ENCODE measurements around the gene LIN7B. TPM values are rescaled to one million over a fixed set of nuclear protein-coding genes. Genes with fewer than 3 reads are reported as not detected.
A peak's percentile ranks its signal among the peaks of the same experiment; 100 is the strongest.

LIN7B gene
- total and polyA plus RNA-seq, 9 of the 15 experiments (the other 6 are each of a cell fraction or from before 2014, with no cell fraction given), result 0.89 to 15.7 (median 4.0) TPM

GRCh38 chr19:49119411-49120324, 5.5 kb downstream of the LIN7B start, which contains the start of gene PPFIA3 (continued):
- TF ChIP-seq, protein P1, sequence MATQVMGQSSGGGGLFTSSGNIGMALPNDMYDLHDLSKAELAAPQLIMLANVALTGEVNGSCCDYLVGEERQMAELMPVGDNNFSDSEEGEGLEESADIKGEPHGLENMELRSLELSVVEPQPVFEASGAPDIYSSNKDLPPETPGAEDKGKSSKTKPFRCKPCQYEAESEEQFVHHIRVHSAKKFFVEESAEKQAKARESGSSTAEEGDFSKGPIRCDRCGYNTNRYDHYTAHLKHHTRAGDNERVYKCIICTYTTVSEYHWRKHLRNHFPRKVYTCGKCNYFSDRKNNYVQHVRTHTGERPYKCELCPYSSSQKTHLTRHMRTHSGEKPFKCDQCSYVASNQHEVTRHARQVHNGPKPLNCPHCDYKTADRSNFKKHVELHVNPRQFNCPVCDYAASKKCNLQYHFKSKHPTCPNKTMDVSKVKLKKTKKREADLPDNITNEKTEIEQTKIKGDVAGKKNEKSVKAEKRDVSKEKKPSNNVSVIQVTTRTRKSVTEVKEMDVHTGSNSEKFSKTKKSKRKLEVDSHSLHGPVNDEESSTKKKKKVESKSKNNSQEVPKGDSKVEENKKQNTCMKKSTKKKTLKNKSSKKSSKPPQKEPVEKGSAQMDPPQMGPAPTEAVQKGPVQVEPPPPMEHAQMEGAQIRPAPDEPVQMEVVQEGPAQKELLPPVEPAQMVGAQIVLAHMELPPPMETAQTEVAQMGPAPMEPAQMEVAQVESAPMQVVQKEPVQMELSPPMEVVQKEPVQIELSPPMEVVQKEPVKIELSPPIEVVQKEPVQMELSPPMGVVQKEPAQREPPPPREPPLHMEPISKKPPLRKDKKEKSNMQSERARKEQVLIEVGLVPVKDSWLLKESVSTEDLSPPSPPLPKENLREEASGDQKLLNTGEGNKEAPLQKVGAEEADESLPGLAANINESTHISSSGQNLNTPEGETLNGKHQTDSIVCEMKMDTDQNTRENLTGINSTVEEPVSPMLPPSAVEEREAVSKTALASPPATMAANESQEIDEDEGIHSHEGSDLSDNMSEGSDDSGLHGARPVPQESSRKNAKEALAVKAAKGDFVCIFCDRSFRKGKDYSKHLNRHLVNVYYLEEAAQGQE (IDR thresholded peaks at IDR 0.05; ENCODE audit: borderline replicate concordance), result peak; percentile 99
- TF ChIP-seq, protein P1 (CRISPR knock-in tag; IDR thresholded peaks at IDR 0.05; ENCODE audit: low read depth), result peak; percentile 98
- TF ChIP-seq ETS2 (tag; IDR thresholded peaks at IDR 0.05; ENCODE audit: borderline replicate concordance, poor library complexity, severe bottlenecking), result no peak
- TF ChIP-seq NRF1 (conservative IDR thresholded peaks at IDR 0.05 in 1 of 2, IDR thresholded peaks at IDR 0.05 in 1 of 2), result peak; percentile 43 to 53; a peak in 3 of 4 replicates
- TF ChIP-seq SAP30 (IDR thresholded peaks at IDR 0.05; ENCODE audit: borderline replicate concordance, insufficient read depth, low read depth, low read length, poor library complexity, severe bottlenecking), result peak; percentile 92
- TF ChIP-seq FOSL1 (tag; conservative IDR thresholded peaks at IDR 0.05), result 0 out of 2 replicates have a peak, but pooled peaks have one; percentile 8
- TF ChIP-seq, protein P2, sequence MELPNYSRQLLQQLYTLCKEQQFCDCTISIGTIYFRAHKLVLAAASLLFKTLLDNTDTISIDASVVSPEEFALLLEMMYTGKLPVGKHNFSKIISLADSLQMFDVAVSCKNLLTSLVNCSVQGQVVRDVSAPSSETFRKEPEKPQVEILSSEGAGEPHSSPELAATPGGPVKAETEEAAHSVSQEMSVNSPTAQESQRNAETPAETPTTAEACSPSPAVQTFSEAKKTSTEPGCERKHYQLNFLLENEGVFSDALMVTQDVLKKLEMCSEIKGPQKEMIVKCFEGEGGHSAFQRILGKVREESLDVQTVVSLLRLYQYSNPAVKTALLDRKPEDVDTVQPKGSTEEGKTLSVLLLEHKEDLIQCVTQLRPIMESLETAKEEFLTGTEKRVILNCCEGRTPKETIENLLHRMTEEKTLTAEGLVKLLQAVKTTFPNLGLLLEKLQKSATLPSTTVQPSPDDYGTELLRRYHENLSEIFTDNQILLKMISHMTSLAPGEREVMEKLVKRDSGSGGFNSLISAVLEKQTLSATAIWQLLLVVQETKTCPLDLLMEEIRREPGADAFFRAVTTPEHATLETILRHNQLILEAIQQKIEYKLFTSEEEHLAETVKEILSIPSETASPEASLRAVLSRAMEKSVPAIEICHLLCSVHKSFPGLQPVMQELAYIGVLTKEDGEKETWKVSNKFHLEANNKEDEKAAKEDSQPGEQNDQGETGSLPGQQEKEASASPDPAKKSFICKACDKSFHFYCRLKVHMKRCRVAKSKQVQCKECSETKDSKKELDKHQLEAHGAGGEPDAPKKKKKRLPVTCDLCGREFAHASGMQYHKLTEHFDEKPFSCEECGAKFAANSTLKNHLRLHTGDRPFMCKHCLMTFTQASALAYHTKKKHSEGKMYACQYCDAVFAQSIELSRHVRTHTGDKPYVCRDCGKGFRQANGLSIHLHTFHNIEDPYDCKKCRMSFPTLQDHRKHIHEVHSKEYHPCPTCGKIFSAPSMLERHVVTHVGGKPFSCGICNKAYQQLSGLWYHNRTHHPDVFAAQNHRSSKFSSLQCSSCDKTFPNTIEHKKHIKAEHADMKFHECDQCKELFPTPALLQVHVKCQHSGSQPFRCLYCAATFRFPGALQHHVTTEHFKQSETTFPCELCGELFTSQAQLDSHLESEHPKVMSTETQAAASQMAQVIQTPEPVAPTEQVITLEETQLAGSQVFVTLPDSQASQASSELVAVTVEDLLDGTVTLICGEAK (IDR thresholded peaks at IDR 0.05), result peak; percentile 43; the same call in 1 of the 2 replicates
- TF ChIP-seq, protein P2 (CRISPR knock-in tag; IDR thresholded peaks at IDR 0.05), result no peak
